ENCODE results near the gene ALKBH3.

GRCh38 chr11:43922744-43923405 is 42.2 kb downstream of the ALKBH3 start:
- TF ChIP-seq ZNF234 (CRISPR knock-in tag; conservative IDR thresholded peaks at IDR 0.05) (no peak), MXI1 (IDR thresholded peaks at IDR 0.05; ENCODE audit: borderline replicate concordance, low read depth, low read length) (no peak), GTF3A (CRISPR knock-in tag; conservative IDR thresholded peaks at IDR 0.05) (no peak), POLR2A (IDR thresholded peaks at IDR 0.05; ENCODE audit: insufficient read depth in 1 of 2, low read depth in 2 of 2, low read length in 2 of 2) (no peak), KAT7 (CRISPR knock-in tag; IDR thresholded peaks at IDR 0.05; ENCODE audit: borderline replicate concordance) (no peak), POLR2AphosphoS2 (IDR thresholded peaks at IDR 0.05; ENCODE audit: low read depth, low read length) (no peak), MYNN (CRISPR knock-in tag; IDR thresholded peaks at IDR 0.05; ENCODE audit: low read depth) (no peak), ZNF776 (CRISPR knock-in tag; IDR thresholded peaks at IDR 0.05) (no peak), ZNF460 (CRISPR knock-in tag; IDR thresholded peaks at IDR 0.05; ENCODE audit: borderline replicate concordance) (no peak), HMG20B (CRISPR knock-in tag; conservative IDR thresholded peaks at IDR 0.05) (no peak), TGIF2 (CRISPR knock-in tag; IDR thresholded peaks at IDR 0.05) (no peak)
- TF ChIP-seq, protein P1, sequence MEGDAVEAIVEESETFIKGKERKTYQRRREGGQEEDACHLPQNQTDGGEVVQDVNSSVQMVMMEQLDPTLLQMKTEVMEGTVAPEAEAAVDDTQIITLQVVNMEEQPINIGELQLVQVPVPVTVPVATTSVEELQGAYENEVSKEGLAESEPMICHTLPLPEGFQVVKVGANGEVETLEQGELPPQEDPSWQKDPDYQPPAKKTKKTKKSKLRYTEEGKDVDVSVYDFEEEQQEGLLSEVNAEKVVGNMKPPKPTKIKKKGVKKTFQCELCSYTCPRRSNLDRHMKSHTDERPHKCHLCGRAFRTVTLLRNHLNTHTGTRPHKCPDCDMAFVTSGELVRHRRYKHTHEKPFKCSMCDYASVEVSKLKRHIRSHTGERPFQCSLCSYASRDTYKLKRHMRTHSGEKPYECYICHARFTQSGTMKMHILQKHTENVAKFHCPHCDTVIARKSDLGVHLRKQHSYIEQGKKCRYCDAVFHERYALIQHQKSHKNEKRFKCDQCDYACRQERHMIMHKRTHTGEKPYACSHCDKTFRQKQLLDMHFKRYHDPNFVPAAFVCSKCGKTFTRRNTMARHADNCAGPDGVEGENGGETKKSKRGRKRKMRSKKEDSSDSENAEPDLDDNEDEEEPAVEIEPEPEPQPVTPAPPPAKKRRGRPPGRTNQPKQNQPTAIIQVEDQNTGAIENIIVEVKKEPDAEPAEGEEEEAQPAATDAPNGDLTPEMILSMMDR (CRISPR knock-in tag; IDR thresholded peaks at IDR 0.05): no peak
- TF ChIP-seq, protein P2, sequence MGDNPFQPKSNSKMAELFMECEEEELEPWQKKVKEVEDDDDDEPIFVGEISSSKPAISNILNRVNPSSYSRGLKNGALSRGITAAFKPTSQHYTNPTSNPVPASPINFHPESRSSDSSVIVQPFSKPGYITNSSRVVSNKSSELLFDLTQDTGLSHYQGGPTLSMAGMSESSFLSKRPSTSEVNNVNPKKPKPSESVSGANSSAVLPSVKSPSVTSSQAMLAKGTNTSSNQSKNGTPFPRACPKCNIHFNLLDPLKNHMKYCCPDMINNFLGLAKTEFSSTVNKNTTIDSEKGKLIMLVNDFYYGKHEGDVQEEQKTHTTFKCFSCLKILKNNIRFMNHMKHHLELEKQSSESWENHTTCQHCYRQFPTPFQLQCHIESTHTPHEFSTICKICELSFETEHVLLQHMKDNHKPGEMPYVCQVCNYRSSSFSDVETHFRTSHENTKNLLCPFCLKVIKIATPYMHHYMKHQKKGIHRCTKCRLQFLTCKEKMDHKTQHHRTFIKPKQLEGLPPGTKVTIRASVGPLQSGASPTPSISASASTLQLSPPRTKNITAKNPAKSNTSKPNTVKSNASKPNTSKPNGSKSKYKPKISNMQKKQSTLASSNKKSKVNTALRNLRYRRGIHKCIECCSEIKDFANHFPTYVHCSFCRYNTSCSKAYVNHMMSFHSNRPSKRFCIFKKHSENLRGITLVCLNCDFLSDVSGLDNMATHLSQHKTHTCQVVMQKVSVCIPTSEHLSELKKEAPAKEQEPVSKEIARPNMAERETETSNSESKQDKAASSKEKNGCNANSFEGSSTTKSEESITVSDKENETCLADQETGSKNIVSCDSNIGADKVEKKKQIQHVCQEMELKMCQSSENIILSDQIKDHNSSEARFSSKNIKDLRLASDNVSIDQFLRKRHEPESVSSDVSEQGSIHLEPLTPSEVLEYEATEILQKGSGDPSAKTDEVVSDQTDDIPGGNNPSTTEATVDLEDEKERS (CRISPR knock-in tag; IDR thresholded peaks at IDR 0.05): no peak
